ENCODE results near the gene NEK10.

DNA sequence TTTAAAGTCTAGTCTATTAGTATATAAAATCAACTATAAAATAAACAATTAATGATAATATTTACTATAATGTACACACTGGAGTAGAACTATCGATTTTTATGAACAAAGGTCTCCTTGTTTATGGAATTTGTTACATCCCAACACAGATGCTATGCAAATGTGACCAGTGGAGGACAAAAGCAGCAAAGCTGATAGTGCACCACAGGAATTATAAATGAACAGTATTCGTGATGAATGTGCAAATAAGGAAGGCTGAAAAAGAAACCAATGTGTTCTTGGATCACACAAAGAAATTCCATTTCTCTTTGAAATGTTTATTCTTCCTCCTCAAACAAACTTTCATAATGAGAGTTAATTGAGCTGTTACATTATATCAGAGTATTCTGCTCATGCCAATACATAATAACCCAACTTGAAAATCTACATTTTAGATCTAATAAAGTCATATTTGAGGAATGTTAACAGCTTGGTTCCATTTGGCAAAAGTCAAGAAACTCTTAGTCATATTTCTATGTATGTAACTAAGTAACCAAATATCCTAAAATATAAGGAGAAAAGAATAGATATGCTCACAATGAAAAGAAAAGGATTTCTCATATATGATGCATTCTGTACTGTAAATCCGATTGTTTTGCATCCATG is 79.3 kb downstream of the NEK10 start:
- TF ChIP-seq, protein P1, sequence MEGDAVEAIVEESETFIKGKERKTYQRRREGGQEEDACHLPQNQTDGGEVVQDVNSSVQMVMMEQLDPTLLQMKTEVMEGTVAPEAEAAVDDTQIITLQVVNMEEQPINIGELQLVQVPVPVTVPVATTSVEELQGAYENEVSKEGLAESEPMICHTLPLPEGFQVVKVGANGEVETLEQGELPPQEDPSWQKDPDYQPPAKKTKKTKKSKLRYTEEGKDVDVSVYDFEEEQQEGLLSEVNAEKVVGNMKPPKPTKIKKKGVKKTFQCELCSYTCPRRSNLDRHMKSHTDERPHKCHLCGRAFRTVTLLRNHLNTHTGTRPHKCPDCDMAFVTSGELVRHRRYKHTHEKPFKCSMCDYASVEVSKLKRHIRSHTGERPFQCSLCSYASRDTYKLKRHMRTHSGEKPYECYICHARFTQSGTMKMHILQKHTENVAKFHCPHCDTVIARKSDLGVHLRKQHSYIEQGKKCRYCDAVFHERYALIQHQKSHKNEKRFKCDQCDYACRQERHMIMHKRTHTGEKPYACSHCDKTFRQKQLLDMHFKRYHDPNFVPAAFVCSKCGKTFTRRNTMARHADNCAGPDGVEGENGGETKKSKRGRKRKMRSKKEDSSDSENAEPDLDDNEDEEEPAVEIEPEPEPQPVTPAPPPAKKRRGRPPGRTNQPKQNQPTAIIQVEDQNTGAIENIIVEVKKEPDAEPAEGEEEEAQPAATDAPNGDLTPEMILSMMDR (conservative IDR thresholded peaks at IDR 0.05; ENCODE audit: low read length): no peak
- no peak for TF ChIP-seq EZH2phosphoT487 (IDR thresholded peaks at IDR 0.05; ENCODE audit: borderline replicate concordance)

Measured in Loucy (cell line).